ENCODE measurements around the gene ATF7IP2. TPM values are rescaled to one million over a fixed set of nuclear protein-coding genes. Genes with fewer than 3 reads are reported as not detected.
"Not testable (repeated sequence)": the region's sequence is repeated elsewhere in the genome, so short reads cannot be mapped to it uniquely, and the experiment has no call there.

ATF7IP2 gene
- polyA plus RNA-seq, 4 donors = 14.7 to 31.1 (median 20.9) TPM

GRCh38 chr16:10447289-10447688 lies 61.4 kb downstream of the ATF7IP2 start:
- no peak for DNase-seq (ENCODE audit: low read depth in 4 of 4, low spot score in 2 of 4)

- not testable (repeated sequence) for DNase-seq (ENCODE audit: low read depth in 4 of 4, low spot score in 2 of 4)
Measured at GRCh38 chr16:10452208-10453158, 66.6 kb downstream of the ATF7IP2 start.

- DNase-seq (ENCODE audit: low read depth in 4 of 4, low spot score in 2 of 4) = no peak
Measured at GRCh38 chr16:10453159-10453510, 67.3 kb downstream of the ATF7IP2 start.

- DNase-seq (ENCODE audit: low read depth in 4 of 4, low spot score in 2 of 4) = peak in 1 of 4 donors; percentile 2
Measured at GRCh38 chr16:10465821-10466220, 80.0 kb downstream of the ATF7IP2 start.

- DNase-seq (ENCODE audit: low read depth in 4 of 4, low spot score in 2 of 4) = no peak
Measured at GRCh38 chr16:10466313-10466712, 80.5 kb downstream of the ATF7IP2 start.

GRCh38 chr16:10466861-10467260 lies 81.0 kb downstream of the ATF7IP2 start:
- DNase-seq (ENCODE audit: low read depth in 4 of 4, low spot score in 2 of 4) = no peak

GRCh38 chr16:10476636-10477035 lies 90.8 kb downstream of the ATF7IP2 start:
- DNase-seq (ENCODE audit: low read depth in 4 of 4, low spot score in 2 of 4) = not testable (repeated sequence)

- no peak for DNase-seq (ENCODE audit: low read depth in 4 of 4, low spot score in 2 of 4)
Measured at GRCh38 chr16:10480151-10480550, 94.3 kb downstream of the ATF7IP2 start.

GRCh38 chr16:10485159-10485558 lies 99.3 kb downstream of the ATF7IP2 start:
- no peak for DNase-seq (ENCODE audit: low read depth in 4 of 4, low spot score in 2 of 4)

- DNase-seq (ENCODE audit: low read depth in 4 of 4, low spot score in 2 of 4) = no peak
Measured at GRCh38 chr16:10485698-10486382, 100.0 kb downstream of the ATF7IP2 start.

GRCh38 chr16:10490141-10490540 lies 104.3 kb downstream of the ATF7IP2 start:
- no peak for DNase-seq (ENCODE audit: low read depth in 4 of 4, low spot score in 2 of 4)

GRCh38 chr16:10493276-10493675 lies 107.4 kb downstream of the ATF7IP2 start:
- DNase-seq (ENCODE audit: low read depth in 4 of 4, low spot score in 2 of 4) = no peak

GRCh38 chr16:10494343-10495030 lies 108.6 kb downstream of the ATF7IP2 start:
- DNase-seq (ENCODE audit: low read depth in 4 of 4, low spot score in 2 of 4) = no peak

GRCh38 chr16:10495031-10495345 lies 109.1 kb downstream of the ATF7IP2 start:
- no peak for DNase-seq (ENCODE audit: low read depth in 4 of 4, low spot score in 2 of 4)

- DNase-seq (ENCODE audit: low read depth in 4 of 4, low spot score in 2 of 4) = no peak
Measured at GRCh38 chr16:10497132-10498101, 111.6 kb downstream of the ATF7IP2 start.

GRCh38 chr16:10500582-10500981 lies 114.7 kb downstream of the ATF7IP2 start:
- DNase-seq (ENCODE audit: low read depth in 4 of 4, low spot score in 2 of 4) = no peak

- DNase-seq (ENCODE audit: low read depth in 4 of 4, low spot score in 2 of 4) = no peak
Measured at GRCh38 chr16:10501016-10501607, 115.3 kb downstream of the ATF7IP2 start.

GRCh38 chr16:10502776-10503175 lies 116.9 kb downstream of the ATF7IP2 start:
- DNase-seq (ENCODE audit: low read depth in 4 of 4, low spot score in 2 of 4) = no peak

GRCh38 chr16:10504404-10504885 lies 118.6 kb downstream of the ATF7IP2 start:
- no peak for DNase-seq (ENCODE audit: low read depth in 4 of 4, low spot score in 2 of 4)

GRCh38 chr16:10505286-10505685 lies 119.4 kb downstream of the ATF7IP2 start:
- DNase-seq (ENCODE audit: low read depth in 4 of 4, low spot score in 2 of 4) = not testable (repeated sequence)

All from left renal cortex interstitium (tissue), 4 donors.